A549 (cell line): ENCODE data around the gene TMEM131.

Experiments
- BCL3 ChIP-seq: fragments of >200 bp; sonication (Bioruptor Twin); formaldehyde crosslinking; IDR thresholded peaks from 3 replicates; pipeline ENCODE4 v1.6.1; 2016
- CBX8 ChIP-seq: fragments of 200-600 bp; sonication (generic); IDR thresholded peaks from 2 replicates; pipeline ENCODE4 v1.6.1; 2016
- CTCF ChIP-seq: fragments of >200 bp; sonication (Bioruptor Twin); formaldehyde crosslinking; IDR thresholded peaks from 3 replicates; pipeline ENCODE4 v1.5.1; 2016
- E2F6 ChIP-seq: IDR thresholded peaks from 2 replicates; pipeline ENCODE4 v1.6.1; 2012; ENCODE audit warnings: low read depth, borderline replicate concordance
- ESRRA ChIP-seq: fragments of 150-350 bp; IDR thresholded peaks from 2 replicates; pipeline ENCODE4 v1.6.1; 2014; ENCODE audit warnings: mild to moderate bottlenecking, low read length, borderline replicate concordance
- HDAC2 ChIP-seq: fragments of 200-600 bp; sonication (generic); IDR thresholded peaks from 2 replicates; pipeline ENCODE4 v1.6.1; 2016
- RCOR1 ChIP-seq: fragments of 150-350 bp; IDR thresholded peaks from 2 replicates; pipeline ENCODE4 v1.6.1; 2014; ENCODE audit warnings: antibody characterized with exemption, low read length, low read depth
- ZFP36 ChIP-seq: fragments of 450-650 bp; IDR thresholded peaks from 2 replicates; pipeline ENCODE4 v1.6.1; 2014; ENCODE audit warnings: borderline replicate concordance; ENCODE audit not compliant: partially characterized antibody
- TF ChIP-seq, protein P1 (sequence below): fragments of 150-350 bp; IDR thresholded peaks from 2 replicates; pipeline ENCODE4 v1.6.1; 2014; ENCODE audit warnings: low read depth, mild to moderate bottlenecking, low read length

- TF ChIP-seq RCOR1 (no peak), HDAC2 (no peak), ZFP36 (no peak), CTCF (no peak), BCL3 (no peak), E2F6 (no peak), CBX8 (no peak), ESRRA (no peak)
- TF ChIP-seq, protein P1, sequence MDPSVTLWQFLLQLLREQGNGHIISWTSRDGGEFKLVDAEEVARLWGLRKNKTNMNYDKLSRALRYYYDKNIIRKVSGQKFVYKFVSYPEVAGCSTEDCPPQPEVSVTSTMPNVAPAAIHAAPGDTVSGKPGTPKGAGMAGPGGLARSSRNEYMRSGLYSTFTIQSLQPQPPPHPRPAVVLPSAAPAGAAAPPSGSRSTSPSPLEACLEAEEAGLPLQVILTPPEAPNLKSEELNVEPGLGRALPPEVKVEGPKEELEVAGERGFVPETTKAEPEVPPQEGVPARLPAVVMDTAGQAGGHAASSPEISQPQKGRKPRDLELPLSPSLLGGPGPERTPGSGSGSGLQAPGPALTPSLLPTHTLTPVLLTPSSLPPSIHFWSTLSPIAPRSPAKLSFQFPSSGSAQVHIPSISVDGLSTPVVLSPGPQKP: no peak
Observed at GRCh38 chr2:97747716-97748115, 248.0 kb downstream of the TMEM131 start.
